Ovary (tissue), 3 donors: ENCODE data around the gene SUN1.

Source experiments
- CTCF ChIP-seq, 3 donors: fragments of 450-650 bp in 2 of 3; fragments of 200-600 bp in 1 of 3; IDR thresholded peaks; one replicate each; pipeline versions ENCODE4 v1.5.1 to v1.8.0; 2016 to 2022; ENCODE audit warnings: antibody characterized with exemption in 3 of 3, mild to moderate bottlenecking in 1 of 3
- POLR2A ChIP-seq: fragments of 450-650 bp; IDR thresholded peaks from one replicate; pipeline ENCODE4 v1.6.1; 2017; ENCODE audit warnings: antibody characterized with exemption, mild to moderate bottlenecking, moderate library complexity
- donor health status: DM: no; HTN: no; CAD: no.

DNA sequence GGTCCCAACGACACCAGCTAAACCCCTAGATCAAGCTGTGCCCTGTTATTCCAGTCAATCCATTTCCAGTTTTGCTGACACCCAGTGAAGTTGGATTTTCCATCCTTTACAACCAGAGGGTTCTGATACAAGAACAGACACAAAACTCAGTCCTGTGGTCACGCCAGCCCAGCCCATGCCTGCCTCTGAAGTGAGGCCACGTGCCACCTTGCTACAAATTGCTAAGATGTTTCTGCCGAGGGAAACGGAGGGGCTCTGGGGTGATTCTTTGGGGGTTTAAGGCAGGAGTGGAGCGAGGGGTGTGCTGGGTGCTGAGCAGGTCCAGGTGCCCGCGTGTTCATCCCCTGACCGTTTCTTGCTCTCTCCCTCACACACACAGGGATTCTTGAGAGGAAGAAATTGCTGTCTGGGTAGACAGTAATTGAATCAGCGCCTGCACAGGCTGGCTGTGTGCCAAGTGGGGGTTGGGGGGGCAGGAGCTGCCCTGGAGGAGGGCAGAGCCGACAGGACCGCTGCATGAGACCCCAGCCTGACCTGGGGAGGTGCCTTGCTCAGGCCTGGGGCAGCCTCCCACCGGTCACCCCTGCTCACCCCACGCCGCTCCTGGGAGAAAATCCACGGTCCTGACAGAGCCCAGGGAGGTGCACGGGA is 84.1 kb downstream of the SUN1 start:
- no peak for TF ChIP-seq CTCF (IDR thresholded peaks at IDR 0.05)
- no peak for TF ChIP-seq POLR2A
